GM10266 (cell line): Measurements from ENCODE around the gene STX18.

ENCODE experiments used
- DNase-seq: peaks from one replicate; pipeline ENCODE4 v3.0.0; 2012; ENCODE audit errors: extremely low spot score
- TF ChIP-seq, protein P1 (sequence below): IDR thresholded peaks from 2 replicates; pipeline ENCODE4 v1.5.1; 2012; ENCODE audit warnings: mild to moderate bottlenecking, low read depth; ENCODE audit not compliant: control insufficient read depth, insufficient read depth; ENCODE audit errors: missing control alignments

STX18 gene

DNA sequence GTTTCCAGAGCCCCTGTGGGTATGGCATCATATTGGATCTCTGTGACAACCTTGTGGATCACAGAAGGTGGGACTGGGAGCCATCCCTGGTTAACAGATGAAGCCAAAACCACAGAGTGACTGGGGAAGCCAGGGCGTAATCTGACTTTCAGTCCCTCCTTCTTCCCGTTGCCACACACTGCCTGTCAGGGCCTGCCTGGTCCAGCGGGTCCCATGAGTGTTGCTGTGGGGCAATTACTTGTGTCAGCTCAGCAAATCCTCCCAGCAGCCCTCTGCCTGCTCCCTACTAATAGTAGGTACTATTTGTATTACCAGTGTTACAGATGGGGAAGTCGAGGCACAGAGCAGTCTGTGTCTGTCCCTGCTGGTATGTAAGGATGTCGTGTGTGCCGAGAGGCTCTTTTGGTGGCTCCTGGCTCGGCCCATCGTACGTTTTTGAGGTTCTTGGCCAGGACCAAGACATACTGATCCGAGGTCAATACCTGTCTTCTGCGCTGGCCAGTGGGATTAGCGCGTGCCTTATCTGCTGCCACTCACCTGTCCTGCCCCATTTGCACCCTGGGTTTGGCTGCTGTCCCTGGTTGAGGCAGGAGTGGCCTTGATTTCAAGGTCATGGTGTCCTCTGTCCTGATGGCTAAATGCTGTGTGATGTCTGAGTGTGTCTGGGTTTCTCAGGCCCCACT is 149.2 kb downstream of the STX18 start:
- DNase-seq, result no peak
- TF ChIP-seq, protein P1, sequence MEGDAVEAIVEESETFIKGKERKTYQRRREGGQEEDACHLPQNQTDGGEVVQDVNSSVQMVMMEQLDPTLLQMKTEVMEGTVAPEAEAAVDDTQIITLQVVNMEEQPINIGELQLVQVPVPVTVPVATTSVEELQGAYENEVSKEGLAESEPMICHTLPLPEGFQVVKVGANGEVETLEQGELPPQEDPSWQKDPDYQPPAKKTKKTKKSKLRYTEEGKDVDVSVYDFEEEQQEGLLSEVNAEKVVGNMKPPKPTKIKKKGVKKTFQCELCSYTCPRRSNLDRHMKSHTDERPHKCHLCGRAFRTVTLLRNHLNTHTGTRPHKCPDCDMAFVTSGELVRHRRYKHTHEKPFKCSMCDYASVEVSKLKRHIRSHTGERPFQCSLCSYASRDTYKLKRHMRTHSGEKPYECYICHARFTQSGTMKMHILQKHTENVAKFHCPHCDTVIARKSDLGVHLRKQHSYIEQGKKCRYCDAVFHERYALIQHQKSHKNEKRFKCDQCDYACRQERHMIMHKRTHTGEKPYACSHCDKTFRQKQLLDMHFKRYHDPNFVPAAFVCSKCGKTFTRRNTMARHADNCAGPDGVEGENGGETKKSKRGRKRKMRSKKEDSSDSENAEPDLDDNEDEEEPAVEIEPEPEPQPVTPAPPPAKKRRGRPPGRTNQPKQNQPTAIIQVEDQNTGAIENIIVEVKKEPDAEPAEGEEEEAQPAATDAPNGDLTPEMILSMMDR, result no peak

DNA sequence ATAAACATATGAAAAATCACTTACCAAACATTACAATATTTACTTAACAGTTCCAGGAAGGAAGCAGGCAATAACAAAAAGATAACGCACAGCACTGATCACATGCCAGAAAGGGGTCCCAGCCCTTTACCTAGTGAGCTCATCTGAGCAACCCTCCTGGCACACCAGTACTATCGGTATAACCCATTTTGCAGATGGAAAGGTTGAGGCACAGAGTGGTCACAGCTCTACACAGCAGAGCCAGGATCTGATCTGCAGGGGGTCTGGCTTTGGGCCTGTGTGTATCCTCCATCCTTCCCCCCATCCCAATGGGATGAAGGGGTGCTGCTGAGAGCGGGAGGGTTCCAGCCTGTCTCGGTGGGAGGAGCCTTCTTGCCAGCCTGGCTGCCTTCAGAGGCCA is 150.0 kb downstream of the STX18 start:
- TF ChIP-seq, protein P1, result no peak
- DNase-seq, result no peak

DNA sequence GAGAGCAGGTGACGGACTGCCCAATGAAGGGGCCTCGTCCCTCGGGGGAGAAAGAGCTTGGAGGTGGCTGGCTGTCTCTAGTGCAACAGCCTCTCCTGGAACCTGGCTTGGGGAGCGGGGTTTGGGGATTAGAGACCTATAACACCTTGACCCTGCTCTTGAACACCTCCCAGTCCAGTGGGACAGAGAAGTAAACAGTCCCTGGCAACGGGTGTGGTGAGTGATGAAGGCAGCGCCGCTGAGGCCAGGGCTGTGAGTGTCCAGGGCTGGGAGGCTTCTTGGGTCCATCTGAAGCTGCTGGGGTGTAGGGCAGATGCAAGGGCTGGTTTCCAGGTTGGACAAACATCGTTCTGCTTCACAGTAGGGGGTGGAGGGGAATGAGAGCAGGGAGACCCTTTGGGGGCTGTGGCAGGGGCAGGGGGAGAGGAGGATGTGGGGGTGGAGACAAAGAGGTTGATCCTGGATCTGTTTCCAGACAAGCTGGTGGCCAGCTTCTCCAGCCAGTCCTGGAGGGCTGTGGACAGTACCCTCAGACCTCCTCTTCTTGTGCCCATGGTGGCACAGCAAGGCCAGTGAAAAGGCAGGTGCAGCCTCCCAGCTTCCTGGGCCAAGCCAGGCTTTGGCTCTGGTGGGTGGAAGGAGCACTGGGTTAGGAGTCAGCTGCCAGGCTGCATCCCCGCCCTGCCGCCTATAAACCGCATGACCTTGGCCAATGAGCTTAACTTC is 151.2 kb downstream of the STX18 start:
- no peak for DNase-seq
- TF ChIP-seq, protein P1, result no peak

DNA sequence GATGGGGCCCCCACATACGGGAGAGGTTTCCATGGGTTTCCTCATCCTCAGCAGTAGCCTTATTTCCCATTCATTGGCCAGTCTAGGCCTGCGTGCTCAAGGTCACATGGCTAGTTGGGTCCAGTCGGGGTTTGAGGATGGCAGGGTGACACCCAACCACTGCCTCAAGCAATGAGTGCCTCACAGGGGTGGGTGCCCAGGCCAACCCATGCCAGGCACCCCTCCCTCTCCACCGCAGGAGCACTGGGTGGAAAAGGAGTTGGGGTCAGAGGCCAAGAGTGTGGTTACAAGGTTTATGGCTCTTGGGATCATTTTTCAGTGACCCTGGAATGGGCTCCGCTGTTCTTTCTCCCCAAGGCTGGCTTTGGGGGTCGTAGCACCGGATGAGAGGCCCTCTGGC is 151.8 kb downstream of the STX18 start:
- no peak for DNase-seq
- TF ChIP-seq, protein P1, result no peak

DNA sequence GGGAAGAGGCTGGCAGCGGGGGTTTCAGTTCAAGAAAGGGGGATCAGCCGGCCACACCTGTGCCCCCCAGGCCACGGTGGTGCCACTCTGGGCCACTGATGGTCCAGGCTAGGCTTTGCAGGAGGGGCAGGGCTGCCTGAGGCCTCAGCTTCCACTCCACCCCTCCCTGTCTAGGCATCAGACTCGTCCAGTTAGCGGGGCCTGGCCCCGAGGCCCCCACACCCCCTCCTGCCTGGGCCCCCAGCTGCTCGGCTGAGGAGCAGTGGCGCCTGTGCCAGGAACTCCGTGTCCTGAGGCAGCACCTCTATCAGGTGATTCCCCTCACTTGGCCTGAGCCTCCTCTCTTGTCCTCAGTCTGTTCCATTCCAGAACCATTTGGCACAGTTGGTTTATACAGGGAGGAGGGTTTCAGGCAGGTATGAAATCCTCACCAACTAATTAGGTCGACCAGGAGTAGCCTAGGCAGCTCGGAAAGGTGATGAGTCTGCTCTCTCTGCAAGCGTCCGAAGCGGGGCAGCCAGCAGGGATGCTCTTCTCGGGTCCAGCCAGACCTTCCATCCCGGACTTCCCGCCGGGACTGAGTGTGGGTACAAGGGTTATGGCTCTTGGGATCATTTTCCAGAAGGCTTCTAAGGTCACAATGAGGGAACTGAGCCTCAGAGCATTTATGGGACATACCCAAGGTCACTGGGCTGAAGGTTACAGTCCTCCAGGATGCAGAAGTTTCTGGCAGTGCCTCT is 152.8 kb downstream of the STX18 start:
- TF ChIP-seq, protein P1, result no peak
- no peak for DNase-seq

DNA sequence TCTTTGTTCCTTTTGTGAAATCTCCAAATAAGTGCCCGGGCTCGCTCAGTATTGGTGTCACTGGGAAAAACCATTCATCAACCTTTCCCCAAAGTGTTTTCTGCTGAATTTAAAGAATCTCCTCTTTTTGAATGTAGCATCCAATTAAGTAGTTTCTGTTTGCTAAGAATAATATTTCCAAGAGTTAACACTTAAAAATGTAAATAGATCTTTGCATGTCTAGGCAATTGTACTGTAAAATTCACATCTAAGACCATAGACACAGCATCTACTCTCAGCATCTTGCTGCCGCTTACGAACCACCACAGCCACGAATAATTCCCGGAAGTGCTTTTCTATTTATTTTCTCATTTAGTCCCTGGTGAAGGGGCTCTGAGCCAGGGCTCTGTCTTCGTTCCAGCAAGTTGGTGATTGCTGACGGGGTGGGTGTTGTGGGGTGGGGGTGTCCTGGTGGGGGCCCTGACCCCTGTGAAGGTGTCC is 153.5 kb downstream of the STX18 start:
- TF ChIP-seq, protein P1, result no peak
- no peak for DNase-seq
